ENCODE results near the gene DDX56.

The DDX56 gene

GRCh38 chr7:44536090-44536489, 37.6 kb downstream of the DDX56 start:
- peaks cover 27 to 44% of the 10 kb centered on the region in 2 donors for H3K4me1 ChIP-seq (ENCODE audit: control insufficient read depth in 1 of 2, insufficient read depth in 2 of 2, low read length in 2 of 2)
- no peaks in the 10 kb centered on the region for H3K9me3 ChIP-seq (ENCODE audit: control insufficient read depth in 1 of 2, low read length in 2 of 2)
- H3K27ac ChIP-seq (ENCODE audit: low read depth, low read length), result no peak overlapping the region
- peaks cover 0 to 37% of the 10 kb centered on the region in 2 donors for H3K36me3 ChIP-seq (ENCODE audit: control insufficient read depth in 1 of 2, insufficient read depth in 2 of 2, low read length in 2 of 2)
- H3K27me3 ChIP-seq (ENCODE audit: control insufficient read depth in 1 of 2, insufficient read depth in 2 of 2, low read length in 2 of 2), result no peaks in the 10 kb centered on the region
- H3K9ac ChIP-seq (ENCODE audit: low read depth in 1 of 2, low read length in 2 of 2), result no peak overlapping the region
- peak overlapping the region; percentile 70 to 75 for H3K4me3 ChIP-seq (ENCODE audit: low read depth in 1 of 2, low read length in 2 of 2)

GRCh38 chr7:44535348-44536064, 38.2 kb downstream of the DDX56 start:
- Histone ChIP-seq H3K27ac (ENCODE audit: low read depth, low read length) (no peak overlapping the region), H3K4me1 (ENCODE audit: control insufficient read depth in 1 of 2, insufficient read depth in 2 of 2, low read length in 2 of 2) (peaks cover 27 to 40% of the 10 kb centered on the region in 2 donors), H3K27me3 (ENCODE audit: control insufficient read depth in 1 of 2, insufficient read depth in 2 of 2, low read length in 2 of 2) (no peaks in the 10 kb centered on the region), H3K9me3 (ENCODE audit: control insufficient read depth in 1 of 2, low read length in 2 of 2) (no peaks in the 10 kb centered on the region), H3K9ac (ENCODE audit: low read depth in 1 of 2, low read length in 2 of 2) (no peak overlapping the region), H3K36me3 (ENCODE audit: control insufficient read depth in 1 of 2, insufficient read depth in 2 of 2, low read length in 2 of 2) (peaks cover 0 to 43% of the 10 kb centered on the region in 2 donors), H3K4me3 (ENCODE audit: low read depth in 1 of 2, low read length in 2 of 2) (no peak overlapping the region)

GRCh38 chr7:44534501-44534900, 39.2 kb downstream of the DDX56 start:
- H3K27ac ChIP-seq (ENCODE audit: low read depth, low read length), result no peak overlapping the region
- H3K9me3 ChIP-seq (ENCODE audit: control insufficient read depth in 1 of 2, low read length in 2 of 2), result no peaks in the 10 kb centered on the region
- H3K27me3 ChIP-seq (ENCODE audit: control insufficient read depth in 1 of 2, insufficient read depth in 2 of 2, low read length in 2 of 2), result no peaks in the 10 kb centered on the region
- no peak overlapping the region for H3K4me3 ChIP-seq (ENCODE audit: low read depth in 1 of 2, low read length in 2 of 2)
- H3K36me3 ChIP-seq (ENCODE audit: control insufficient read depth in 1 of 2, insufficient read depth in 2 of 2, low read length in 2 of 2), result peaks cover 0 to 37% of the 10 kb centered on the region in 2 donors
- H3K4me1 ChIP-seq (ENCODE audit: control insufficient read depth in 1 of 2, insufficient read depth in 2 of 2, low read length in 2 of 2), result peaks cover 27 to 31% of the 10 kb centered on the region in 2 donors
- no peak overlapping the region for H3K9ac ChIP-seq (ENCODE audit: low read depth in 1 of 2, low read length in 2 of 2)

GRCh38 chr7:44534087-44534486, 39.6 kb downstream of the DDX56 start:
- H3K36me3 ChIP-seq (ENCODE audit: control insufficient read depth in 1 of 2, insufficient read depth in 2 of 2, low read length in 2 of 2), result peaks cover 0 to 33% of the 10 kb centered on the region in 2 donors

GRCh38 chr7:44533301-44534055, 40.2 kb downstream of the DDX56 start:
- Histone ChIP-seq H3K9me3 (ENCODE audit: control insufficient read depth in 1 of 2, low read length in 2 of 2) (no peaks in the 10 kb centered on the region), H3K27ac (ENCODE audit: low read depth, low read length) (no peak overlapping the region), H3K36me3 (ENCODE audit: control insufficient read depth in 1 of 2, insufficient read depth in 2 of 2, low read length in 2 of 2) (peaks cover 0 to 33% of the 10 kb centered on the region in 2 donors), H3K9ac (ENCODE audit: low read depth in 1 of 2, low read length in 2 of 2) (peak overlapping the region in 1 of 2 donors; percentile 18), H3K4me3 (ENCODE audit: low read depth in 1 of 2, low read length in 2 of 2) (no peak overlapping the region), H3K27me3 (ENCODE audit: control insufficient read depth in 1 of 2, insufficient read depth in 2 of 2, low read length in 2 of 2) (no peaks in the 10 kb centered on the region), H3K4me1 (ENCODE audit: control insufficient read depth in 1 of 2, insufficient read depth in 2 of 2, low read length in 2 of 2) (peaks cover 19 to 23% of the 10 kb centered on the region in 2 donors)

More at GRCh38 chr7:44534087-44534486, 39.6 kb downstream of the DDX56 start:
- H3K27me3 ChIP-seq (ENCODE audit: control insufficient read depth in 1 of 2, insufficient read depth in 2 of 2, low read length in 2 of 2), result no peaks in the 10 kb centered on the region
- no peak overlapping the region for H3K27ac ChIP-seq (ENCODE audit: low read depth, low read length)
- H3K4me1 ChIP-seq (ENCODE audit: control insufficient read depth in 1 of 2, insufficient read depth in 2 of 2, low read length in 2 of 2), result peaks cover 26 to 27% of the 10 kb centered on the region in 2 donors
- no peak overlapping the region for H3K4me3 ChIP-seq (ENCODE audit: low read depth in 1 of 2, low read length in 2 of 2)
- peak overlapping the region in 1 of 2 donors; percentile 18 for H3K9ac ChIP-seq (ENCODE audit: low read depth in 1 of 2, low read length in 2 of 2)
- H3K9me3 ChIP-seq (ENCODE audit: control insufficient read depth in 1 of 2, low read length in 2 of 2), result no peaks in the 10 kb centered on the region

- peaks cover 17 to 20% of the 10 kb centered on the region in 2 donors for H3K4me1 ChIP-seq (ENCODE audit: control insufficient read depth in 1 of 2, insufficient read depth in 2 of 2, low read length in 2 of 2)
- peaks cover 0 to 41% of the 10 kb centered on the region in 2 donors for H3K36me3 ChIP-seq (ENCODE audit: control insufficient read depth in 1 of 2, insufficient read depth in 2 of 2, low read length in 2 of 2)
- H3K27me3 ChIP-seq (ENCODE audit: control insufficient read depth in 1 of 2, insufficient read depth in 2 of 2, low read length in 2 of 2), result no peaks in the 10 kb centered on the region
- H3K27ac ChIP-seq (ENCODE audit: low read depth, low read length), result no peak overlapping the region
- H3K9ac ChIP-seq (ENCODE audit: low read depth in 1 of 2, low read length in 2 of 2), result no peak overlapping the region
- H3K4me3 ChIP-seq (ENCODE audit: low read depth in 1 of 2, low read length in 2 of 2), result no peak overlapping the region
- H3K9me3 ChIP-seq (ENCODE audit: control insufficient read depth in 1 of 2, low read length in 2 of 2), result no peaks in the 10 kb centered on the region
Measured at GRCh38 chr7:44531421-44532380, 42.0 kb downstream of the DDX56 start.

GRCh38 chr7:44530990-44531389, 42.7 kb downstream of the DDX56 start:
- Histone ChIP-seq H3K27ac (ENCODE audit: low read depth, low read length) (no peak overlapping the region), H3K4me3 (ENCODE audit: low read depth in 1 of 2, low read length in 2 of 2) (no peak overlapping the region), H3K9me3 (ENCODE audit: control insufficient read depth in 1 of 2, low read length in 2 of 2) (no peaks in the 10 kb centered on the region), H3K4me1 (ENCODE audit: control insufficient read depth in 1 of 2, insufficient read depth in 2 of 2, low read length in 2 of 2) (peaks cover 13% of the 10 kb centered on the region in 2 donors), H3K9ac (ENCODE audit: low read depth in 1 of 2, low read length in 2 of 2) (no peak overlapping the region), H3K36me3 (ENCODE audit: control insufficient read depth in 1 of 2, insufficient read depth in 2 of 2, low read length in 2 of 2) (peaks cover 0 to 41% of the 10 kb centered on the region in 2 donors), H3K27me3 (ENCODE audit: control insufficient read depth in 1 of 2, insufficient read depth in 2 of 2, low read length in 2 of 2) (no peaks in the 10 kb centered on the region)

GRCh38 chr7:44524811-44525388, 48.8 kb downstream of the DDX56 start:
- H3K4me1 ChIP-seq (ENCODE audit: control insufficient read depth in 1 of 2, insufficient read depth in 2 of 2, low read length in 2 of 2), result no peaks in the 10 kb centered on the region
- no peaks in the 10 kb centered on the region for H3K27me3 ChIP-seq (ENCODE audit: control insufficient read depth in 1 of 2, insufficient read depth in 2 of 2, low read length in 2 of 2)
- no peak overlapping the region for H3K27ac ChIP-seq (ENCODE audit: low read depth, low read length)
- H3K9ac ChIP-seq (ENCODE audit: low read depth in 1 of 2, low read length in 2 of 2), result no peak overlapping the region
- no peaks in the 10 kb centered on the region for H3K9me3 ChIP-seq (ENCODE audit: control insufficient read depth in 1 of 2, low read length in 2 of 2)
- peaks cover 6 to 42% of the 10 kb centered on the region in 2 donors for H3K36me3 ChIP-seq (ENCODE audit: control insufficient read depth in 1 of 2, insufficient read depth in 2 of 2, low read length in 2 of 2)
- H3K4me3 ChIP-seq (ENCODE audit: low read depth in 1 of 2, low read length in 2 of 2), result no peak overlapping the region

GRCh38 chr7:44522315-44522714, 51.4 kb downstream of the DDX56 start:
- Histone ChIP-seq H3K36me3 (ENCODE audit: control insufficient read depth in 1 of 2, insufficient read depth in 2 of 2, low read length in 2 of 2) (peaks cover 6 to 46% of the 10 kb centered on the region in 2 donors), H3K4me3 (ENCODE audit: low read depth in 1 of 2, low read length in 2 of 2) (no peak overlapping the region), H3K9ac (ENCODE audit: low read depth in 1 of 2, low read length in 2 of 2) (no peak overlapping the region), H3K4me1 (ENCODE audit: control insufficient read depth in 1 of 2, insufficient read depth in 2 of 2, low read length in 2 of 2) (no peaks in the 10 kb centered on the region), H3K9me3 (ENCODE audit: control insufficient read depth in 1 of 2, low read length in 2 of 2) (no peaks in the 10 kb centered on the region), H3K27ac (ENCODE audit: low read depth, low read length) (no peak overlapping the region), H3K27me3 (ENCODE audit: control insufficient read depth in 1 of 2, insufficient read depth in 2 of 2, low read length in 2 of 2) (no peaks in the 10 kb centered on the region)

Measured in duodenal mucosa (tissue), 2 donors.